22Rv1 (cell line): ENCODE measurements around the gene SSH3.

Experiments used
- CTCF ChIP-seq: fragments of 450-650 bp; IDR thresholded peaks from 2 replicates; pipeline ENCODE4 v1.5.1; 2017; ENCODE audit warnings: mild to moderate bottlenecking
- ZFX ChIP-seq: fragments of 450-650 bp; IDR thresholded peaks from 2 replicates; pipeline ENCODE4 v1.6.1; 2017; ENCODE audit warnings: antibody characterized with exemption, borderline replicate concordance

- TF ChIP-seq CTCF (no peak), ZFX (no peak)
These were observed 44.8 kb downstream of the SSH3 start for GRCh38 chr11:67347964-67348749.
